Suppressor macrophage treated with lipopolysaccharide for 1 hour (primary cell): Measurements from ENCODE around the gene ASCC1.
A peak's percentile ranks its signal among the peaks of the same experiment; 100 is the strongest.

Source experiments
- DNase-seq, 3 donors: peaks; one replicate each; pipeline ENCODE4 v3.0.0-alpha.2; 2020 to 2022

The ASCC1 gene

DNA sequence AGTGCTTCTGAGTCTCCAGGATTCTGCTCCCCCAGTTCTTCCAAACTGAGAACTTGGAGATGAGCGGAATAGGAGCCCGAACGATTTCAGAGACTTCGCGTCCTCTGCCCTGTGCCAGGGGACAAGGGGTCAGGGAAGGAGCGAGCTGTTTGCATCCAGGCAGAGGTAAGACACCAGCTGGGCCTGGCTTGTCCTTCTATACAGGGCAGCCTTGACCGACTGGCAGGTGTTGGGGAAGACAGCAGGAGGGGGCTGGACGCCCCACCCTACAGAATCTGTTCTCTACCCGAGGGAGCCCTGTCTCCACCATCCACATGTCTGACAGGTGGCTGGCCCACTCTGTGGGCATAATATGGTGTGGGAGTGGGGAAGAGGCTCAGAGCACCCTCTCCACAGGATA is 134.9 kb downstream of the ASCC1 start:
- DNase-seq = no peak

DNA sequence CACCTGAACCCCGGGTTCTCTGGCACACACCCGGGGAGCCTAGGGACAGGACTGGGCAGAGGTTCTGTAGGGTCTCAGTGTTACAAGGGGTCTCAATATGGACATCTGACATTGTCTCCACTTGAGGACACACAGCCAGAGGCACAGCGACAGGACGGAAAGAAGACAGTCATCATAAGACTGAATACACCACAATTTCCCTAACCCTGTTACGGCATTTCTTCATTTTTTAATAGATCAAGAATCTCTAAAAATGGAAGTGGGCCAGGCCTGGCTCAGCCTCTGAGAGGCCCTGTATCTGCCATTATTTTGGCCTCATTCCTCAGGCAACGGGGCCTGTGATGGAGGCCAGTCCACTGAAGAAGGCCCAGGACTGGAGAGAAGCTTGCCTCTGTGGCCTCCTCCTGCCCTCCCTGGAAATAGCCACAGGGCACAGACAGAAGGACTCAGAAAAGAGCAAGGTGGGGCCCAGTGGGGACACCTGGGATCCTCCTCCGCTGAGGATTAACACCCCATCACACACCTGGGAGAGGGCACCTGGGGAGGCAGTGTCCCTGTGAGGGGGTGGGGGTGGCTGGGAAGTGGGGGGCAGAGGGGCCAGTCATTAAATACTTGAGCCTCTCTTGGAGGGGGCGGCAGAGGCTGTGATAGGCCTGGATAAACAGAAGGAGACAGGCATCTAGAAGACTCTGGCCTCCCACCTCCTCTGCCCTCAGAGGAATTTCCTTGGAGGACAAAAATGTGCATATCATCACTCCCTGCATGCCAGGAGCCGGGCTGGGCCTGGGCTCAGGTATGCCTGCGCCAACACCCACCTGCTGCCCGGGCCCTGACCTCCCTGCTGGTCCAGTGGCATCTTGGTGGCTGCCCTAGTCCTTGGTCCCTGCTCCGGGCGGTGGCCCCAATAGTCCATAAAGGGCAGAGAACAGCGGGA is 135.8 kb downstream of the ASCC1 start:
- no peak for DNase-seq

DNA sequence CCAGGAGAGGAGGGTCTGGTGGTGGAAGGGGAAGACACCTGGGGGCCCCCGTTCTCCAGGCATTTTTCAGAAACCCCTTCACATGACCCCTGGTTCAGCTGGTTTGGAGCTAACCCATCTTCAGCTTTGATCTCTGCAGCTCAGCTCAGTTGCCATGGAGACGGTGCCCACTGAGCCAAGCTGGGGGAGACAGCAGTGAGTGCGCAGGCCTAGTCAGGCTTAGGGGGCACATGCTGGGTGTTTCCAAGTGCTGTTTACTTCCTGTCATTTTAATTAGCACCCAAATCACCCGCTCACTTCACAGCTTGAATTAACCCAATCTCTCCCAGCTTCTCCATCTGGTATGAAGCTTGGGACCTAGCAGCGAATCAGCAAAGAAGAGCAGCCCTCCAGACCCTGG is 136.7 kb downstream of the ASCC1 start:
- DNase-seq = no peak

DNA sequence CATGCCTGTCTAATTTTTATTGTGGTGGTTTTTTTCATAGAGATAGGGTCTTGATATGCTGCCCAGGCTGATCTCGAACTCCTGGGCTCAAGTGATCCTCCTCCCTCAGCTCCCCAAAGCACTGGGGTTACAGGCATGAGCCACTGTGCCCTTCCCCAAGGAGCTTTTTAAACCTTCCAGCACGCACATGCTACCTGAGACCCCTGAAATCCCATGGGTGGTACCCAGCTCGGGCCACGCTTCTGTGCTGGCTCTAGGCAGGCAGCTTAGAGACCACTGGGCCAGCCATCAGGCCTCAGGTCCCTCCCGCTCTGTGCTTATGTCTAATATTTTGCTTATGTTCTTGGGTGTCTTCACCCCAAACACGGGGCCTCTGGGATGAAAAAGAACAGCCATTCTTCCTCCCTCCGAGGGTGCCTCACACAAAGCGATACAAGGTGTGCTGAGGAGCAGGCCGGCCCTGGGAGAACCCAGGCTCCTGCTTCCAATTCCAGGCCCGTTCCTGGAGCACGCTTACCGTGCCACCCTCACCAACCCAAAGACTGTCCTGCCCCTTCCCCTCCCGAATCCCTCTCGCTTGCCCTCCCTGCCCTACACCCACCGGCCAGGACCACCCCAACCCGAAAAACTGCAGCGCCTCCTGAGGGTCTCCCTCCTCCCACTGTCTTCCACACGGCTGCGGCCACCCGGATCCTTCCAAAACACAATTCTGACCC is 138.6 kb downstream of the ASCC1 start:
- DNase-seq = no peak

GRCh38 chr10:72076756-72077155 is 139.3 kb downstream of the ASCC1 start:
- DNase-seq = no peak

GRCh38 chr10:72075376-72076115 is 140.5 kb downstream of the ASCC1 start:
- DNase-seq = no peak

GRCh38 chr10:72074574-72075375 is 141.3 kb downstream of the ASCC1 start:
- no peak for DNase-seq

GRCh38 chr10:72073708-72074573 is 142.1 kb downstream of the ASCC1 start:
- no peak for DNase-seq

GRCh38 chr10:72072639-72073038 is 143.4 kb downstream of the ASCC1 start:
- DNase-seq = no peak

DNA sequence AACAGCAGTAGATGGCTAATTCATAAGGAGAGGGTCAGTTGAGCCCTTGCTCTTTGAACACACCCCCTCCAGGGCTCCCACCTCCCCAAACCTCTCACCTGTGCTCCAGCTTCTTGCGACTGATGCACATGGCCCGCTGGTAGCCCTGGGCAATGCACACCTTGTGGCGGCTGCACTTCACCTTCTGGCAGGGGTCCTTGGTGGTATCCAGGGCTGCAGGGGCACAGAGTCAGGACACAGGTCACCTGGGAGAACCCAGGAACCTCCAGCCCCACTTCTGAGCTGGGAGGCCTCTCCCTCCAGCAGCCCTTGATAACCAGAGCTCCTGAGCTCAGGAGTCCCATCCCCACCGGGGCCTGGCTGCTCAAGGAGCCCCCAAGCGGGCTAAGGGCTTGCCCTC is 144.0 kb downstream of the ASCC1 start:
- no peak for DNase-seq

- peak in 1 of 3 donors; percentile 30 for DNase-seq
Observed at GRCh38 chr10:72069751-72070526, 146.1 kb downstream of the ASCC1 start.

GRCh38 chr10:72068901-72069446 is 147.1 kb downstream of the ASCC1 start:
- no peak for DNase-seq

GRCh38 chr10:72068126-72068765 is 147.8 kb downstream of the ASCC1 start:
- no peak for DNase-seq

GRCh38 chr10:72067463-72068125 is 148.5 kb downstream of the ASCC1 start:
- no peak for DNase-seq

GRCh38 chr10:72066318-72067284 is 149.5 kb downstream of the ASCC1 start:
- DNase-seq = no peak

- DNase-seq = no peak
Observed at GRCh38 chr10:72065439-72066025, 150.5 kb downstream of the ASCC1 start.

GRCh38 chr10:72063703-72064391 is 152.2 kb downstream of the ASCC1 start:
- no peak for DNase-seq
